Upper lobe of left lung (tissue), 6 donors: ENCODE data around the gene PCK2. TPM values are rescaled to one million over a fixed set of nuclear protein-coding genes. Genes with fewer than 3 reads are reported as not detected.
A peak's percentile ranks its signal among the peaks of the same experiment; 100 is the strongest.

Experiments
- ATAC-seq, 2 donors: fragments of 200-7000 bp; cut with Tn5 transposase; one replicate each; pipeline ENCODE4 v1.9.1; 2022; ENCODE audit warnings: mild to moderate bottlenecking in 2 of 2, moderate library complexity in 2 of 2; ENCODE audit not compliant: low FRiP score in 2 of 2
- DNase-seq, 2 donors: peaks; one replicate each; pipeline ENCODE4 v3.0.0-alpha.2; 2019 to 2020
- H3K27ac ChIP-seq, 4 donors: fragments of 200-600 bp; sonication (generic); one replicate each; pipeline ENCODE4 v1.5.1; 2016 to 2019
- H3K27me3 ChIP-seq, 4 donors: fragments of 200-600 bp; sonication (generic); one replicate each; pipeline ENCODE4 v1.5.1; 2017 to 2019
- H3K36me3 ChIP-seq, 4 donors: fragments of 200-600 bp; sonication (generic); one replicate each; pipeline ENCODE4 v1.5.1; 2016 to 2019
- H3K4me1 ChIP-seq, 4 donors: fragments of 200-600 bp; sonication (generic); one replicate each; pipeline ENCODE4 v1.5.1; 2018 to 2019
- H3K4me3 ChIP-seq, 4 donors: fragments of 200-600 bp; sonication (generic); one replicate each; pipeline ENCODE4 v1.5.1; 2017 to 2019; ENCODE audit warnings: mild to moderate bottlenecking in 2 of 4, moderate library complexity in 1 of 4
- H3K9me3 ChIP-seq, 4 donors: fragments of 200-600 bp; sonication (generic); one replicate each; pipeline ENCODE4 v1.5.1; 2018 to 2019
- CTCF ChIP-seq, 6 experiments: fragments of 450-650 bp in 4 of 6; fragments of 200-600 bp in 2 of 6; sonication (generic) in 2 of 6; IDR thresholded peaks; one replicate each; pipeline ENCODE4 v1.5.1; 2016 to 2019; ENCODE audit warnings: antibody characterized with exemption in 6 of 6
- EP300 ChIP-seq, 4 donors: sonication (generic); formaldehyde crosslinking; IDR thresholded peaks; one replicate each; pipeline ENCODE4 v1.5.1; 2017; ENCODE audit warnings: antibody characterized with exemption in 4 of 4, control low read depth in 2 of 4
- POLR2A ChIP-seq, 4 donors: fragments of 450-650 bp; IDR thresholded peaks; one replicate each; pipeline ENCODE4 v1.5.1; 2016 to 2017; ENCODE audit warnings: antibody characterized with exemption in 4 of 4, mild to moderate bottlenecking in 2 of 4
- POLR2AphosphoS5 ChIP-seq, 2 donors: sonication (generic); formaldehyde crosslinking; IDR thresholded peaks; one replicate each; pipeline ENCODE4 v1.5.1; 2017; ENCODE audit warnings: antibody characterized with exemption in 2 of 2
- WGBS, 2 donors: methylation state at CpG; one replicate each; pipeline ENCODE4 v1.1.5; 2017 to 2018; 5-methylcytosine and 5-hydroxymethylcytosine counted together
- total RNA-seq, 6 donors: library from RNA; depleted of rRNA in 4 of 6; stranded (reverse); fragments of >200 nt in 4 of 6; gene quantifications; one replicate each; pipeline versions ENCODE4 v1.1.0 to v1.2.1, GENCODE V29; 2016 to 2021
- donor health status: DM: no; HTN: no; CAD: no; lungs with moderate emphysema.
- donor health status: DM: no; HTN: yes; CAD: no; lungs with severe emphysema.

PCK2 gene
- total RNA-seq, 6 donors from 2014 or later = 27.2 to 70.3 (median 34.9) TPM

GRCh38 chr14:24055971-24056799 lies 37.9 kb upstream of the PCK2 start:
- Histone ChIP-seq H3K27me3 (peaks cover 0 to 1% (median 0%) of the 10 kb centered on the region in 4 donors), H3K36me3 (no peaks in the 10 kb centered on the region), H3K9me3 (no peaks in the 10 kb centered on the region), H3K27ac (no peak overlapping the region), H3K4me1 (peaks cover 14 to 21% (median 17%) of the 10 kb centered on the region in 4 donors), H3K4me3 (no peak overlapping the region)
- peak in 1 of 2 donors; percentile 11 for DNase-seq
- WGBS, 2 donors = 82 to 86% methylated on average over 10 of the region's 10 CpGs
- ATAC-seq = no peak
- no peak for TF ChIP-seq EP300 (IDR thresholded peaks at IDR 0.05)
- no peak for TF ChIP-seq CTCF (IDR thresholded peaks at IDR 0.05)
- TF ChIP-seq POLR2A (IDR thresholded peaks at IDR 0.05) = no peak
- TF ChIP-seq POLR2AphosphoS5 (IDR thresholded peaks at IDR 0.05) = no peak

GRCh38 chr14:24056800-24057184 lies 37.3 kb upstream of the PCK2 start:
- no peak overlapping the region for H3K27ac ChIP-seq
- H3K9me3 ChIP-seq = no peaks in the 10 kb centered on the region
- H3K4me3 ChIP-seq = no peak overlapping the region
- WGBS, 2 donors = 71 to 89% methylated on average over 1 to 8 of the region's 8 CpGs
- peaks cover 0 to 1% (median 0%) of the 10 kb centered on the region in 4 donors for H3K27me3 ChIP-seq
- TF ChIP-seq EP300 (IDR thresholded peaks at IDR 0.05) = no peak
- no peak for TF ChIP-seq POLR2A (IDR thresholded peaks at IDR 0.05)
- no peak for TF ChIP-seq POLR2AphosphoS5 (IDR thresholded peaks at IDR 0.05)
- TF ChIP-seq CTCF (IDR thresholded peaks at IDR 0.05) = no peak
- ATAC-seq (no peak), DNase-seq (no peak)
- no peaks in the 10 kb centered on the region for H3K36me3 ChIP-seq
- peaks cover 10 to 15% (median 11%) of the 10 kb centered on the region in 4 donors for H3K4me1 ChIP-seq

GRCh38 chr14:24057271-24057670 lies 36.8 kb upstream of the PCK2 start:
- H3K27me3 ChIP-seq = no peaks in the 10 kb centered on the region
- no peak for ATAC-seq
- H3K4me1 ChIP-seq = peaks cover 6 to 10% (median 7%) of the 10 kb centered on the region in 4 donors

GRCh38 chr14:24057867-24058259 lies 36.2 kb upstream of the PCK2 start:
- peaks cover 0 to 4% (median 1%) of the 10 kb centered on the region in 4 donors for H3K4me1 ChIP-seq
- H3K27ac ChIP-seq = no peak overlapping the region
- H3K27me3 ChIP-seq = no peaks in the 10 kb centered on the region
- no peaks in the 10 kb centered on the region for H3K36me3 ChIP-seq
- DNase-seq (no peak), ATAC-seq (no peak)
- no peak for TF ChIP-seq CTCF (IDR thresholded peaks at IDR 0.05)
- no peak for TF ChIP-seq POLR2AphosphoS5 (IDR thresholded peaks at IDR 0.05)
- no peak for TF ChIP-seq EP300 (IDR thresholded peaks at IDR 0.05)
- no peak for TF ChIP-seq POLR2A (IDR thresholded peaks at IDR 0.05)
- WGBS, 2 donors = 45 to 56% methylated on average over 5 to 13 of the region's 14 CpGs
- H3K9me3 ChIP-seq = no peaks in the 10 kb centered on the region
- H3K4me3 ChIP-seq = no peak overlapping the region

More at GRCh38 chr14:24057271-24057670, 36.8 kb upstream of the PCK2 start:
- 70 to 88% methylated on average over 2 of the region's 2 CpGs for WGBS, 2 donors
- Histone ChIP-seq H3K4me3 (no peak overlapping the region), H3K27ac (no peak overlapping the region), H3K36me3 (no peaks in the 10 kb centered on the region), H3K9me3 (no peaks in the 10 kb centered on the region)
- TF ChIP-seq POLR2AphosphoS5 (IDR thresholded peaks at IDR 0.05) (no peak), EP300 (IDR thresholded peaks at IDR 0.05) (no peak), POLR2A (IDR thresholded peaks at IDR 0.05) (no peak), CTCF (IDR thresholded peaks at IDR 0.05) (no peak)
- no peak for DNase-seq
